ENCODE data around the gene SSPN. TPM values are rescaled to one million over a fixed set of nuclear protein-coding genes. Genes with fewer than 3 reads are reported as not detected.

Gene SSPN
- total RNA-seq, 1 experiment from 2014 or later, result 1.8 TPM

- POLR2A ChIA-PET, result no interaction called here
- Mint-ChIP-seq H3K4me1 (no peaks in the 10 kb centered on the region), H3K4me3 (no peak overlapping the region), H3K27me3 (ENCODE audit: low read depth) (no peaks in the 10 kb centered on the region), H3K27ac (no peak overlapping the region), H3K36me3 (no peaks in the 10 kb centered on the region), H3K9me3 (peaks cover 5% of the 10 kb centered on the region; the same call in 1 of the 2 replicates)
- CTCF ChIA-PET, result no interaction called here
- ATAC-seq (no peak), DNase-seq (ENCODE audit: low spot score) (no peak)
- TF ChIP-seq ETV6 (CRISPR knock-in tag; IDR thresholded peaks at IDR 0.05), result no peak
- no peak for TF ChIP-seq NR1H2 (CRISPR knock-in tag; IDR thresholded peaks at IDR 0.05)
- TF ChIP-seq TP53 (CRISPR knock-in tag; IDR thresholded peaks at IDR 0.05), result no peak
- no peak for TF ChIP-seq ZNF219 (CRISPR knock-in tag; IDR thresholded peaks at IDR 0.05; ENCODE audit: borderline replicate concordance)
- TF ChIP-seq ZNF532 (CRISPR knock-in tag; IDR thresholded peaks at IDR 0.05; ENCODE audit: borderline replicate concordance), result no peak
- TF ChIP-seq MLX (CRISPR knock-in tag; IDR thresholded peaks at IDR 0.05), result no peak
- no peak for TF ChIP-seq SMAD4 (CRISPR knock-in tag; IDR thresholded peaks at IDR 0.05)
- no peak for TF ChIP-seq TEAD1 (CRISPR knock-in tag; IDR thresholded peaks at IDR 0.05)
- no peak for TF ChIP-seq ZNF138 (CRISPR knock-in tag; conservative IDR thresholded peaks at IDR 0.05)
Measured at GRCh38 chr12:26212396-26212795, 17.0 kb downstream of the SSPN start.

GRCh38 chr12:26212988-26213387 lies 17.6 kb downstream of the SSPN start:
- Mint-ChIP-seq H3K9me3 (peaks cover 5% of the 10 kb centered on the region; the same call in 1 of the 2 replicates), H3K4me3 (no peak overlapping the region), H3K4me1 (no peaks in the 10 kb centered on the region), H3K27me3 (ENCODE audit: low read depth) (no peaks in the 10 kb centered on the region), H3K27ac (no peak overlapping the region), H3K36me3 (no peaks in the 10 kb centered on the region)
- CTCF ChIA-PET, result no interaction called here
- DNase-seq (ENCODE audit: low spot score) (no peak), ATAC-seq (no peak)
- TF ChIP-seq NFYB (CRISPR knock-in tag; conservative IDR thresholded peaks at IDR 0.05; ENCODE audit: low read depth) (no peak), FOXP4 (CRISPR knock-in tag; IDR thresholded peaks at IDR 0.05) (no peak), OVOL2 (CRISPR knock-in tag; IDR thresholded peaks at IDR 0.05; ENCODE audit: borderline replicate concordance) (no peak), ZNF263 (CRISPR knock-in tag; IDR thresholded peaks at IDR 0.05; ENCODE audit: low read depth) (no peak), RELA (CRISPR knock-in tag; IDR thresholded peaks at IDR 0.05; ENCODE audit: borderline replicate concordance) (no peak), ZNF281 (CRISPR knock-in tag; IDR thresholded peaks at IDR 0.05) (no peak), NFE2L1 (CRISPR knock-in tag; IDR thresholded peaks at IDR 0.05) (no peak), CTCF (IDR thresholded peaks at IDR 0.05) (no peak), TP53 (CRISPR knock-in tag; IDR thresholded peaks at IDR 0.05) (no peak)
- TF ChIP-seq, protein P1, sequence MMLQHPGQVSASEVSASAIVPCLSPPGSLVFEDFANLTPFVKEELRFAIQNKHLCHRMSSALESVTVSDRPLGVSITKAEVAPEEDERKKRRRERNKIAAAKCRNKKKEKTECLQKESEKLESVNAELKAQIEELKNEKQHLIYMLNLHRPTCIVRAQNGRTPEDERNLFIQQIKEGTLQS (CRISPR knock-in tag; conservative IDR thresholded peaks at IDR 0.05), result no peak
- POLR2A ChIA-PET, result interaction anchor here (1.0 kb wide), 1 partner anchor 13 kb away, joined by 3 read pairs; no protein-coding TSS in a partner anchor
